K562 (cell line): ENCODE results near the gene MB21D2. TPM values are rescaled to one million over a fixed set of nuclear protein-coding genes. Genes with fewer than 3 reads are reported as not detected.

Experiments
- ATAC-seq: fragments of 200-7000 bp; cut with Tn5 transposase; 3 replicates; pipeline ENCODE4 v1.9.1; 2020; ENCODE audit warnings: moderate library complexity
- BruUV-seq: library from RNA; stranded (reverse); fragments of 400-500 nt; replicated peaks from 2 replicates; lab custom pipeline; 2021; lab: Mats Ljungman, UMichigan
- CTCF ChIA-PET: fragments of 300-600 bp; formaldehyde crosslinking; extraction: SDS; loops from one replicate; lab custom pipeline; 2021; ENCODE audit warnings: low intra/inter-chr PET ratio; lab: Yijun Ruan, JAX
- POLR2A ChIA-PET: fragments of 300-600, 350-650 bp; sonication (Branson Sonifier 250); formaldehyde crosslinking; extraction: SDS; loops from one replicate; lab custom pipeline; 2021; ENCODE audit warnings: antibody characterized with exemption, inconsistent platforms; lab: Yijun Ruan, JAX
- DNase-seq, 4 experiments: peaks; one replicate each; pipeline versions ENCODE4 v3.0.0 to v3.0.0-alpha.2; 2011 to 2018; ENCODE audit warnings: low spot score in 3 of 4, mixed read lengths in 3 of 4; ENCODE audit errors: extremely low read depth in 1 of 4
- FAIRE-seq: peaks from 2 replicates; lab custom pipeline; 2011; peaks lifted over from hg19 to GRCh38; lab: Jason Lieb, UNC
- H2AFZ ChIP-seq: 2 replicates; pipeline ENCODE4 v1.6.0; 2011; ENCODE audit warnings: low read depth, low read length, control low read depth, inconsistent platforms
- H3K27ac ChIP-seq: fragments of 200-600 bp; 3 replicates; pipeline ENCODE4 v1.8.0; 2011; ENCODE audit warnings: low read depth, mild to moderate bottlenecking, control low read depth, inconsistent platforms, low read length, moderate library complexity, mixed read lengths; ENCODE audit errors: extremely low read depth
- H3K27me3 ChIP-seq, 2 experiments: fragments of 300-600 bp in 1 of 2; 2 replicates in 1 of 2; 3 replicates in 1 of 2; pipeline versions ENCODE4 v1.6.0 to v1.8.0; 2011; ENCODE audit warnings: inconsistent platforms in 2 of 2, low read length in 2 of 2, mild to moderate bottlenecking in 1 of 2, mixed read lengths in 1 of 2, moderate library complexity in 1 of 2; ENCODE audit not compliant: control insufficient read depth in 2 of 2, insufficient read depth in 2 of 2
- H3K36me3 ChIP-seq: fragments of 300-600 bp; 3 replicates; pipeline ENCODE4 v1.8.0; 2011; ENCODE audit warnings: mild to moderate bottlenecking, low read length, inconsistent platforms; ENCODE audit not compliant: control insufficient read depth, insufficient read depth
- H3K4me1 ChIP-seq, 2 experiments: fragments of 200-600 bp in 1 of 2; replicated peaks in 1 of 2; 2 replicates in 1 of 2; 3 replicates in 1 of 2; pipeline versions ENCODE4 v1.5.1 to v1.8.0; 2011; ENCODE audit warnings: inconsistent platforms in 2 of 2, low read length in 2 of 2, mild to moderate bottlenecking in 1 of 2, mixed read lengths in 1 of 2, moderate library complexity in 1 of 2; ENCODE audit not compliant: control insufficient read depth in 2 of 2, insufficient read depth in 2 of 2
- H3K4me2 ChIP-seq: 2 replicates; pipeline ENCODE4 v1.6.1; 2011; ENCODE audit warnings: low read length, control low read depth, inconsistent platforms, mixed read lengths; ENCODE audit not compliant: insufficient read depth
- H3K4me3 ChIP-seq: fragments of 200-600 bp; sonication (generic), shearing (Covaris generic); 2 replicates; pipeline ENCODE4 v1.5.1; 2016; ENCODE audit warnings: control low read depth, inconsistent platforms
- H3K79me2 ChIP-seq: fragments of 200-600 bp; 3 replicates; pipeline ENCODE4 v1.8.0; 2011; ENCODE audit warnings: low read length, inconsistent platforms; ENCODE audit not compliant: control insufficient read depth, insufficient read depth
- H3K9ac ChIP-seq, 2 experiments: 2 replicates each; pipeline versions ENCODE4 v1.6.0 to v1.6.1; 2011; ENCODE audit warnings: low read depth in 2 of 2, low read length in 2 of 2, control low read depth in 1 of 2, inconsistent platforms in 1 of 2, mild to moderate bottlenecking in 1 of 2, mixed read lengths in 1 of 2; ENCODE audit not compliant: insufficient read depth in 1 of 2
- H3K9me1 ChIP-seq: one replicate; pipeline ENCODE4 v1.6.0; 2011; ENCODE audit warnings: inconsistent platforms, mild to moderate bottlenecking, low read length, moderate library complexity; ENCODE audit not compliant: control insufficient read depth, insufficient read depth
- H3K9me3 ChIP-seq: replicated peaks from 2 replicates; pipeline ENCODE4 v1.5.1; 2011; ENCODE audit warnings: low read depth, low read length, inconsistent platforms; ENCODE audit not compliant: control insufficient read depth, insufficient read depth
- H4K20me1 ChIP-seq: replicated peaks from 2 replicates; pipeline ENCODE4 v1.6.1; 2011; ENCODE audit warnings: low read length, inconsistent platforms, mixed read lengths; ENCODE audit not compliant: control insufficient read depth, insufficient read depth
- NBN ChIP-seq: fragments of 450-650 bp; IDR thresholded peaks from 2 replicates; pipeline ENCODE4 v1.6.1; 2016; ENCODE audit warnings: low read depth, mild to moderate bottlenecking
- PML ChIP-seq: IDR thresholded peaks from 2 replicates; pipeline ENCODE4 v1.6.1; 2012; ENCODE audit warnings: low read length, inconsistent platforms
- POLR2AphosphoS5 ChIP-seq: IDR thresholded peaks from 2 replicates; pipeline ENCODE4 v1.6.1; 2011; ENCODE audit warnings: mild to moderate bottlenecking, low read depth, low read length, moderate library complexity; ENCODE audit not compliant: control insufficient read depth, insufficient read depth
- PREB ChIP-seq: sonication (generic); formaldehyde crosslinking; IDR thresholded peaks from 2 replicates; pipeline ENCODE4 v1.8.1; 2023; ENCODE audit warnings: mild to moderate bottlenecking, missing genetic modification reagents
- TCF15 ChIP-seq: fragments of 250-450 bp; sonication (Bioruptor Pico); IDR thresholded peaks from 2 replicates; pipeline ENCODE4 v1.8.0; 2022; ENCODE audit warnings: moderate library complexity, mild to moderate bottlenecking, inconsistent platforms
- XRCC3 ChIP-seq: fragments of 450-650 bp; IDR thresholded peaks from 2 replicates; pipeline ENCODE4 v1.6.1; 2017; ENCODE audit warnings: mild to moderate bottlenecking, moderate library complexity
- ZBTB34 ChIP-seq: fragments of 250-450 bp; sonication (Bioruptor Pico); IDR thresholded peaks from 2 replicates; pipeline ENCODE4 v1.8.0; 2021; ENCODE audit warnings: mild to moderate bottlenecking, moderate library complexity
- ZNF644 ChIP-seq: fragments of 200-800 bp; sonication (Bioruptor generic); IDR thresholded peaks from 2 replicates; pipeline ENCODE4 v1.6.1; 2016; ENCODE audit warnings: low read depth, missing genetic modification characterization, missing compliant biosample characterization
- WGBS: fragments of 100-300 bp; shearing (Covaris generic); methylation state at CpG from one replicate; pipeline ENCODE4 v1.1.6; 2016; ENCODE audit warnings: low coverage, mixed read lengths; ENCODE audit not compliant: insufficient coverage; ENCODE audit errors: missing lambda C conversion rate; 5-methylcytosine and 5-hydroxymethylcytosine counted together
- in situ Hi-C: fragments of 300-500 bp; cut with MboI; formaldehyde crosslinking; loops from 4 replicates; pipeline ENCODE4 v1.15.0; 2018; ENCODE audit warnings: inconsistent platforms, mixed read lengths
- intact Hi-C: fragments of 100-400 bp; cut with micrococcal nuclease; formaldehyde crosslinking; loops from 2 replicates; pipeline ENCODE4 v1.14.2; 2022
- polyA plus RNA-seq, 8 experiments: library from polyadenylated mRNA; depleted of rRNA in 4 of 8; stranded (reverse) in 5 of 8; unstranded in 3 of 8; fragments of >200 nt; fragmentation: Nextera tagmentation in 2 of 8; fragmentation: Illumina TruSeq in 1 of 8; extraction: Ambion mirVana in 2 of 8; extraction: Trizol in 1 of 8; gene quantifications; 2 replicates each; pipeline versions ENCODE4 v1.2.1 to v1.2.3, GENCODE V29; 2011 to 2014; ENCODE audit warnings: inconsistent platforms in 1 of 8, missing spikeins in 1 of 8
- total RNA-seq, 7 experiments: library from RNA; depleted of rRNA in 6 of 7; stranded (reverse); fragments of >200 nt in 6 of 7; fragmentation: Illumina TruSeq in 2 of 7; extraction: Trizol in 2 of 7; gene quantifications; 2 replicates each; pipeline versions ENCODE4 v1.2.1 to v1.2.3, GENCODE V29; 2011 to 2021; ENCODE audit warnings: low replicate concordance in 1 of 7

Gene MB21D2
- total and polyA plus RNA-seq, 9 of the 15 experiments (the other 6 are each of a cell fraction or from before 2014, with no cell fraction given) = 0.01 TPM; not detected in 8

- Histone ChIP-seq H3K27ac (no peak overlapping the region), H3K79me2 (no peaks in the 10 kb centered on the region), H3K27me3 (no peaks in the 10 kb centered on the region; a peak in 1 of 5 replicates), H3K9ac (no peak overlapping the region), H4K20me1 (no peaks in the 10 kb centered on the region), H3K4me2 (no peak overlapping the region), H3K9me3 (no peaks in the 10 kb centered on the region), H2AFZ (no peak overlapping the region), H3K4me3 (no peak overlapping the region), H3K36me3 (no peaks in the 10 kb centered on the region), H3K4me1 (no peaks in the 10 kb centered on the region), H3K9me1 (no peaks in the 10 kb centered on the region)
- BruUV-seq = no TSS peak
- DNase-seq = no peak
- no peak for FAIRE-seq
- ATAC-seq = no peak
- 0% methylated on average over 1 of the region's 1 CpG for WGBS
- ChIA-PET CTCF (no interaction called here), POLR2A (no interaction called here)
- in situ Hi-C loops (no loop called here), intact Hi-C loops (no loop called here)
- TF ChIP-seq ZNF644 (tag) = no peak
- TF ChIP-seq PREB = no peak
- TF ChIP-seq ZBTB34 (CRISPR knock-in tag) = no peak
- no peak for TF ChIP-seq PML
- TF ChIP-seq NBN = no peak
- TF ChIP-seq XRCC3 = no peak
- TF ChIP-seq POLR2AphosphoS5 = no peak
- TF ChIP-seq TCF15 (CRISPR knock-in tag) = no peak
Measured at GRCh38 chr3:192906940-192907339, 10.7 kb downstream of the MB21D2 start.
